H1 (cell line): ENCODE results near the gene DHCR24.

Experiments used
- MAX ChIP-seq: IDR thresholded peaks from 2 replicates; pipeline ENCODE4 v1.6.1; 2012; ENCODE audit warnings: inconsistent platforms
- POLR2A ChIP-seq, 2 experiments: IDR thresholded peaks; 1 replicate in 1 of 2; 2 replicates in 1 of 2; pipeline ENCODE4 v1.6.1; 2011; ENCODE audit warnings: low read depth in 2 of 2, low read length in 2 of 2, mild to moderate bottlenecking in 2 of 2; ENCODE audit errors: control extremely low read depth in 1 of 2
- TF ChIP-seq, protein P1 (sequence below): IDR thresholded peaks from 2 replicates; pipeline ENCODE4 v1.6.1; 2011; ENCODE audit warnings: low read length, improper control_type of control experiment

- TF ChIP-seq, protein P1, sequence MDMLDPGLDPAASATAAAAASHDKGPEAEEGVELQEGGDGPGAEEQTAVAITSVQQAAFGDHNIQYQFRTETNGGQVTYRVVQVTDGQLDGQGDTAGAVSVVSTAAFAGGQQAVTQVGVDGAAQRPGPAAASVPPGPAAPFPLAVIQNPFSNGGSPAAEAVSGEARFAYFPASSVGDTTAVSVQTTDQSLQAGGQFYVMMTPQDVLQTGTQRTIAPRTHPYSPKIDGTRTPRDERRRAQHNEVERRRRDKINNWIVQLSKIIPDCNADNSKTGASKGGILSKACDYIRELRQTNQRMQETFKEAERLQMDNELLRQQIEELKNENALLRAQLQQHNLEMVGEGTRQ, result no peak
- TF ChIP-seq POLR2A (IDR thresholded peaks at IDR 0.05; ENCODE audit: control extremely low read depth in 1 of 2, low read depth in 2 of 2, low read length in 2 of 2), result no peak
- no peak for TF ChIP-seq MAX
These were observed 70.9 kb downstream of the DHCR24 start for GRCh38 chr1:54816130-54816529.
